HepG2 (cell line): Measurements from ENCODE around the gene KAT14.

Source experiments
- CTCF ChIP-seq: sonication (generic); formaldehyde crosslinking; IDR thresholded peaks from 2 replicates; pipeline ENCODE4 v1.5.0; 2020; ENCODE audit warnings: mild to moderate bottlenecking, missing genetic modification reagents, moderate library complexity
- FOXA1 ChIP-seq, 2 experiments: fragments of 450-650 bp in 1 of 2; sonication (generic) in 1 of 2; formaldehyde crosslinking in 1 of 2; IDR thresholded peaks; 2 replicates each; pipeline versions ENCODE4 v1.4.0 to v1.6.1; 2016 to 2020; ENCODE audit warnings: missing genetic modification reagents in 1 of 2
- FOXP1 ChIP-seq, 2 experiments: fragments of 450-650 bp in 1 of 2; IDR thresholded peaks; 2 replicates each; pipeline ENCODE4 v1.6.1; 2017 to 2018; ENCODE audit warnings: antibody characterized with exemption in 1 of 2
- GABPA ChIP-seq, 2 experiments: IDR thresholded peaks; 2 replicates each; pipeline ENCODE4 v1.6.1; 2011 to 2016; ENCODE audit warnings: low read depth in 2 of 2, low read length in 1 of 2, missing biosample characterization in 1 of 2, missing genetic modification characterization in 1 of 2
- MATR3 ChIP-seq: sonication (generic); formaldehyde crosslinking; IDR thresholded peaks from 2 replicates; pipeline ENCODE4 v1.4.0; 2020; ENCODE audit warnings: missing genetic modification reagents
- RBM39 ChIP-seq: fragments of 200-400 bp; formaldehyde crosslinking; IDR thresholded peaks from one replicate; pipeline ENCODE4 v1.6.1; 2018; ENCODE audit warnings: antibody characterized with exemption, mild to moderate bottlenecking, low read depth, low read length; ENCODE audit not compliant: poor library complexity, severe bottlenecking
- SP1 ChIP-seq, 2 experiments: fragments of 450-650 bp in 1 of 2; sonication (generic) in 1 of 2; formaldehyde crosslinking in 1 of 2; IDR thresholded peaks; 2 replicates each; pipeline versions ENCODE4 v1.4.0 to v1.6.1; 2016 to 2020; ENCODE audit warnings: missing genetic modification reagents in 1 of 2
- YY1 ChIP-seq: IDR thresholded peaks from 2 replicates; pipeline ENCODE4 v1.6.1; 2011; ENCODE audit warnings: low read length, low read depth, moderate library complexity, mild to moderate bottlenecking; ENCODE audit not compliant: insufficient read depth, insufficient replicate concordance
- ZNF24 ChIP-seq: fragments of 450-650 bp; IDR thresholded peaks from 2 replicates; pipeline ENCODE4 v1.6.1; 2017; ENCODE audit warnings: antibody characterized with exemption, mild to moderate bottlenecking

- no peak for TF ChIP-seq RBM39
- no peak for TF ChIP-seq FOXA1 (IDR thresholded peaks at IDR 0.05)
- TF ChIP-seq FOXA1 (CRISPR knock-in tag; IDR thresholded peaks at IDR 0.05), result no peak
- TF ChIP-seq ZNF24, result no peak
- TF ChIP-seq MATR3 (CRISPR knock-in tag), result no peak
- no peak for TF ChIP-seq CTCF (CRISPR knock-in tag)
- no peak for TF ChIP-seq SP1 (IDR thresholded peaks at IDR 0.05)
- TF ChIP-seq SP1 (CRISPR knock-in tag; IDR thresholded peaks at IDR 0.05), result no peak
- no peak for TF ChIP-seq YY1
- no peak for TF ChIP-seq FOXP1 (IDR thresholded peaks at IDR 0.05)
- TF ChIP-seq FOXP1 (CRISPR knock-in tag; IDR thresholded peaks at IDR 0.05), result no peak
- no peak for TF ChIP-seq GABPA (IDR thresholded peaks at IDR 0.05; ENCODE audit: low read depth, low read length)
- no peak for TF ChIP-seq GABPA (CRISPR knock-in tag; IDR thresholded peaks at IDR 0.05; ENCODE audit: low read depth)
Measured at GRCh38 chr20:18197382-18198070, 59.9 kb downstream of the KAT14 start.
